ENCODE measurements around the gene NR4A3. TPM values are rescaled to one million over a fixed set of nuclear protein-coding genes. Genes with fewer than 3 reads are reported as not detected.

Gene NR4A3
- total RNA-seq, 1 donor from 2014 or later, result 3.2 TPM

- Mint-ChIP-seq H3K9me3 (ENCODE audit: unreplicated experiment) (no peaks in the 10 kb centered on the region), H3K4me1 (ENCODE audit: unreplicated experiment) (peaks cover 4% of the 10 kb centered on the region), H3K27ac (ENCODE audit: unreplicated experiment) (no peak overlapping the region), H3K27me3 (ENCODE audit: unreplicated experiment) (peaks cover 11% of the 10 kb centered on the region), H3K36me3 (ENCODE audit: unreplicated experiment) (peaks cover 7% of the 10 kb centered on the region), H3K4me3 (ENCODE audit: unreplicated experiment) (no peak overlapping the region)
- TF ChIP-seq, protein P1, sequence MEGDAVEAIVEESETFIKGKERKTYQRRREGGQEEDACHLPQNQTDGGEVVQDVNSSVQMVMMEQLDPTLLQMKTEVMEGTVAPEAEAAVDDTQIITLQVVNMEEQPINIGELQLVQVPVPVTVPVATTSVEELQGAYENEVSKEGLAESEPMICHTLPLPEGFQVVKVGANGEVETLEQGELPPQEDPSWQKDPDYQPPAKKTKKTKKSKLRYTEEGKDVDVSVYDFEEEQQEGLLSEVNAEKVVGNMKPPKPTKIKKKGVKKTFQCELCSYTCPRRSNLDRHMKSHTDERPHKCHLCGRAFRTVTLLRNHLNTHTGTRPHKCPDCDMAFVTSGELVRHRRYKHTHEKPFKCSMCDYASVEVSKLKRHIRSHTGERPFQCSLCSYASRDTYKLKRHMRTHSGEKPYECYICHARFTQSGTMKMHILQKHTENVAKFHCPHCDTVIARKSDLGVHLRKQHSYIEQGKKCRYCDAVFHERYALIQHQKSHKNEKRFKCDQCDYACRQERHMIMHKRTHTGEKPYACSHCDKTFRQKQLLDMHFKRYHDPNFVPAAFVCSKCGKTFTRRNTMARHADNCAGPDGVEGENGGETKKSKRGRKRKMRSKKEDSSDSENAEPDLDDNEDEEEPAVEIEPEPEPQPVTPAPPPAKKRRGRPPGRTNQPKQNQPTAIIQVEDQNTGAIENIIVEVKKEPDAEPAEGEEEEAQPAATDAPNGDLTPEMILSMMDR (IDR thresholded peaks at IDR 0.05), result no peak
- DNase-seq (ENCODE audit: extremely low spot score, unreplicated experiment), result no peak
These were observed 12.1 kb downstream of the NR4A3 start for GRCh38 chr9:99833735-99834134.

DNA sequence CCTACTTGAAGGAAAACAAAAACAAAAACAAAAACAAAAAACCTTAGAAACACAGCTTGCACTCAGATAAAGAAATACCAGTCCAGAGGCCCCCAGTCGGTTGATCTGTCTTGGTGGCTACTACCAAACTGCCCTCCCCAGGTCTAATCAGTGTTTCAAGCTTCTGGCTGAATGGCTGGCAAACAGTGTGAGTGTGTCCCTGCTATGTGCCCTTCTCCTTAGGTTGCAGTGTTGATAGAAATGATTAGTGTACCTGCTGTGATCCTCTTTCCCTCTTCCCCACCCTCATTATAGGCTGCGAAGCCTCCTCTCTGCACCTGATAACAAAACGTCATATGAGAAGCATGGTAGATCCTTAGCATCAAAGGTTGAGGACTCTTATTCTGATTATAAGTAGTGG is 12.8 kb downstream of the NR4A3 start:
- no peaks in the 10 kb centered on the region for H3K4me1 Mint-ChIP-seq (ENCODE audit: unreplicated experiment)
- no peak for DNase-seq (ENCODE audit: extremely low spot score, unreplicated experiment)

GRCh38 chr9:99835142-99835541 is 13.5 kb downstream of the NR4A3 start:
- no peaks in the 10 kb centered on the region for H3K4me1 Mint-ChIP-seq (ENCODE audit: unreplicated experiment)
- H3K27ac Mint-ChIP-seq (ENCODE audit: unreplicated experiment), result no peak overlapping the region
- TF ChIP-seq, protein P1 (IDR thresholded peaks at IDR 0.05), result no peak
- H3K27me3 Mint-ChIP-seq (ENCODE audit: unreplicated experiment), result no peaks in the 10 kb centered on the region
- DNase-seq (ENCODE audit: extremely low spot score, unreplicated experiment), result no peak
- no peak overlapping the region for H3K4me3 Mint-ChIP-seq (ENCODE audit: unreplicated experiment)
- peaks cover 2% of the 10 kb centered on the region for H3K36me3 Mint-ChIP-seq (ENCODE audit: unreplicated experiment)
- no peaks in the 10 kb centered on the region for H3K9me3 Mint-ChIP-seq (ENCODE audit: unreplicated experiment)

More for the DNA sequence above, 12.8 kb downstream of the NR4A3 start:
- Mint-ChIP-seq H3K36me3 (ENCODE audit: unreplicated experiment) (peaks cover 4% of the 10 kb centered on the region), H3K4me3 (ENCODE audit: unreplicated experiment) (no peak overlapping the region), H3K9me3 (ENCODE audit: unreplicated experiment) (no peaks in the 10 kb centered on the region), H3K27me3 (ENCODE audit: unreplicated experiment) (peaks cover 4% of the 10 kb centered on the region), H3K27ac (ENCODE audit: unreplicated experiment) (no peak overlapping the region)
- TF ChIP-seq, protein P1 (IDR thresholded peaks at IDR 0.05), result no peak

DNA sequence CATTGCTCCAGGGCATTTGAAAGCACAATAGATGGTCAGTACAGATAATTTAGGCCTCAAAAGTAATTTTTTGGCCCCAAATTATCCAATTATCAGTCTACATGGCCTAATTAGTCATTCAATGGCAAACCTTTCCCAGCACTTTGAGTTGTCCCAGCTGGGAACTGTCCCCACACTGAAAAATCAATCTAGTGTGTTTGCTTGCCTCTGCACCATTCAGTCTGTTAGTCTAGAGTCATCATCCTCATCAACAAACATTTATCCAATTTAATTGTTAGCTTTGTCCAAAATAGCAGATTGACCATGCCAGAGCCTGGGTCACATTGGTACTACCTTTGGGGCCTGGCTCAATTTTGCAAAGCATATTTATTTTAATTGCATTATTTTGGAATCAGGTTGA is 13.9 kb downstream of the NR4A3 start:
- Mint-ChIP-seq H3K27me3 (ENCODE audit: unreplicated experiment) (no peaks in the 10 kb centered on the region), H3K9me3 (ENCODE audit: unreplicated experiment) (no peaks in the 10 kb centered on the region), H3K4me1 (ENCODE audit: unreplicated experiment) (no peaks in the 10 kb centered on the region), H3K36me3 (ENCODE audit: unreplicated experiment) (peaks cover 2% of the 10 kb centered on the region), H3K4me3 (ENCODE audit: unreplicated experiment) (no peak overlapping the region), H3K27ac (ENCODE audit: unreplicated experiment) (no peak overlapping the region)
- no peak for DNase-seq (ENCODE audit: extremely low spot score, unreplicated experiment)
- TF ChIP-seq, protein P1 (IDR thresholded peaks at IDR 0.05), result no peak

DNA sequence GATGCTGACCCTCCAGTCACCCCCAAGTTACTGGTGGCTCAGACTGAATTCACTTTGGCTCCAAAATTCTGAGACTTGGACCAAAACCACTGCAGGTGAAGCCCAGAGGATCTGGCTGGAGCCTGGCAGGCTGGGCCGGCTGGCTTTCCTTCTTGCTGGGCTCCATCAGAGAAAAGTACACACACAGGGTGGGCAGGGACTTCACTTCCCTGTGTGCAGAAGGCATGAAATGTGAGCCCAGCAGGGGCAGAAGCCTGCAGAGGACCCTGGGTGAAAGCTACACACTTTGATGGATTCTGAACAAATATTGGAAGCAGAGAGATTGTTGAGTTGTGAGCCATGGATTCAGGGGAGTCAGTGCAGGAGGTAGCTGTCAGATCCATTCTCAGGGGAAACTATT is 18.4 kb downstream of the NR4A3 start:
- Mint-ChIP-seq H3K27ac (ENCODE audit: unreplicated experiment) (no peak overlapping the region), H3K9me3 (ENCODE audit: unreplicated experiment) (no peaks in the 10 kb centered on the region), H3K4me3 (ENCODE audit: unreplicated experiment) (no peak overlapping the region), H3K36me3 (ENCODE audit: unreplicated experiment) (no peaks in the 10 kb centered on the region), H3K4me1 (ENCODE audit: unreplicated experiment) (no peaks in the 10 kb centered on the region), H3K27me3 (ENCODE audit: unreplicated experiment) (no peaks in the 10 kb centered on the region)
- DNase-seq (ENCODE audit: extremely low spot score, unreplicated experiment), result no peak
- TF ChIP-seq, protein P1 (IDR thresholded peaks at IDR 0.05), result no peak

All from osteocyte (in vitro differentiated cells).